GM19463 (cell line): ENCODE measurements around the gene CDIP1.

Experiments used
- ATAC-seq: cut with Tn5 transposase; IDR thresholded peaks from one replicate; pipeline ENCODE4 v1.9.1; 2021; ENCODE audit warnings: mild to moderate bottlenecking, moderate library complexity; ENCODE audit not compliant: unreplicated experiment

The CDIP1 gene

DNA sequence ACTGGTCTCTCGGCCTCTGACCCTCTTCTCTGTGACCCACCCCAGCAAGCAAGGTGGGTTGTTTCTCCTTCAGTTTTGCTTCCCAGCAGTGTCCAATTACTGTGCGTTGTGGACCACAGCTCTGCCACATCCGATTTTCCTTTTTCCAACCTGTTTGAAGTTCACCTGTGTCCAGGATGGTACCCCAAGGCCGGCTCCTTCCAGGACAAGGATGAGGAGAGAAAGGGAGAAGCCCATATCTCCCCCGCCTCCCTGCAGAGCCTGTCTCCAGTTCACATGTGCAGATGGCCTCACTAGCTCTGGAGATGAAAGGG, 77.7 kb downstream of the CDIP1 start:
- ATAC-seq, result no peak
